Cardiac fibroblast (primary cell): ENCODE measurements around the gene EXOG.
A peak's percentile ranks its signal among the peaks of the same experiment; 100 is the strongest.

Experiments used
- DNase-seq, 2 donors: peaks; one replicate each; pipeline versions ENCODE4 v3.0.0 to v3.0.0-alpha.2; 2010; ENCODE audit warnings: low read depth in 2 of 2
- H3K4me3 ChIP-seq, 2 donors: replicated peaks in 1 of 2; 1 replicate in 1 of 2; 2 replicates in 1 of 2; pipeline ENCODE4 v1.5.1; 2011; ENCODE audit warnings: low read depth in 2 of 2, low read length in 2 of 2, mild to moderate bottlenecking in 2 of 2, moderate library complexity in 1 of 2
- CTCF ChIP-seq: IDR thresholded peaks from one replicate; pipeline ENCODE4 v1.5.1; 2011; ENCODE audit warnings: low read depth, mild to moderate bottlenecking, low read length, inconsistent platforms

EXOG gene

GRCh38 chr3:38554127-38554827 lies 58.1 kb downstream of the EXOG start:
- no peak for DNase-seq
- H3K4me3 ChIP-seq, result no peak overlapping the region
- TF ChIP-seq CTCF, result no peak

- H3K4me3 ChIP-seq, result no peak overlapping the region
- no peak for DNase-seq
- TF ChIP-seq CTCF, result no peak
Measured at GRCh38 chr3:38555149-38555840, 59.2 kb downstream of the EXOG start.

- no peak overlapping the region for H3K4me3 ChIP-seq
- no peak for TF ChIP-seq CTCF
- no peak for DNase-seq
Measured at GRCh38 chr3:38555926-38556325, 59.8 kb downstream of the EXOG start.

GRCh38 chr3:38556640-38557358 lies 60.7 kb downstream of the EXOG start:
- DNase-seq, result no peak
- no peak for TF ChIP-seq CTCF
- no peak overlapping the region for H3K4me3 ChIP-seq

- no peak for TF ChIP-seq CTCF
- no peak for DNase-seq
- no peak overlapping the region for H3K4me3 ChIP-seq
Measured at GRCh38 chr3:38558864-38559263, 62.7 kb downstream of the EXOG start.

GRCh38 chr3:38560284-38560683 lies 64.1 kb downstream of the EXOG start:
- no peak overlapping the region for H3K4me3 ChIP-seq
- TF ChIP-seq CTCF, result peak; percentile 19
- DNase-seq, result no peak
